GM21381 (cell line): ENCODE data around the gene AFF3.

Experiments used
- ATAC-seq: cut with Tn5 transposase; IDR thresholded peaks from one replicate; pipeline ENCODE4 v1.9.1; 2021; ENCODE audit warnings: mild to moderate bottlenecking, moderate library complexity; ENCODE audit not compliant: unreplicated experiment

The AFF3 gene

GRCh38 chr2:99864561-99865553 lies 277.5 kb downstream of the AFF3 start:
- ATAC-seq, result no peak

GRCh38 chr2:99863903-99864270 lies 278.5 kb downstream of the AFF3 start:
- no peak for ATAC-seq

- no peak for ATAC-seq
These were observed 279.0 kb downstream of the AFF3 start for GRCh38 chr2:99863236-99863902.

GRCh38 chr2:99862566-99862965 lies 279.8 kb downstream of the AFF3 start:
- ATAC-seq, result no peak

- ATAC-seq, result no peak
These were observed 281.0 kb downstream of the AFF3 start for GRCh38 chr2:99861376-99861760.

- no peak for ATAC-seq
These were observed 281.5 kb downstream of the AFF3 start for GRCh38 chr2:99860720-99861375.

- no peak for ATAC-seq
These were observed 283.3 kb downstream of the AFF3 start for GRCh38 chr2:99858951-99859596.

- ATAC-seq, result no peak
These were observed 284.4 kb downstream of the AFF3 start for GRCh38 chr2:99857867-99858444.

GRCh38 chr2:99857372-99857771 lies 285.0 kb downstream of the AFF3 start:
- ATAC-seq, result no peak

GRCh38 chr2:99856119-99856518 lies 286.3 kb downstream of the AFF3 start:
- ATAC-seq, result no peak

- ATAC-seq, result no peak
These were observed 288.0 kb downstream of the AFF3 start for GRCh38 chr2:99854236-99854852.

- ATAC-seq, result no peak
These were observed 289.4 kb downstream of the AFF3 start for GRCh38 chr2:99852956-99853355.

- ATAC-seq, result no peak
These were observed 289.9 kb downstream of the AFF3 start for GRCh38 chr2:99852376-99852934.

- no peak for ATAC-seq
These were observed 290.6 kb downstream of the AFF3 start for GRCh38 chr2:99851811-99852210.

- ATAC-seq, result no peak
These were observed 291.3 kb downstream of the AFF3 start for GRCh38 chr2:99851089-99851488.

- ATAC-seq, result no peak
These were observed 292.2 kb downstream of the AFF3 start for GRCh38 chr2:99850084-99850710.

GRCh38 chr2:99846462-99847107 lies 295.8 kb downstream of the AFF3 start:
- no peak for ATAC-seq

GRCh38 chr2:99845296-99845695 lies 297.1 kb downstream of the AFF3 start:
- ATAC-seq, result no peak

- ATAC-seq, result no peak
These were observed 299.9 kb downstream of the AFF3 start for GRCh38 chr2:99842451-99842850.
